ENCODE data around the gene MACROH2A2.
A peak's percentile ranks its signal among the peaks of the same experiment; 100 is the strongest.

Gene MACROH2A2

GRCh38 chr10:70084189-70084588 lies 31.5 kb downstream of the MACROH2A2 start:
- H3K4me3 ChIP-seq (ENCODE audit: low read depth, low read length), result no peak overlapping the region
- TF ChIP-seq MAX (IDR thresholded peaks at IDR 0.05; ENCODE audit: low read depth, low read length), result no peak
- peak; percentile 16 for DNase-seq (ENCODE audit: low read depth)

DNA sequence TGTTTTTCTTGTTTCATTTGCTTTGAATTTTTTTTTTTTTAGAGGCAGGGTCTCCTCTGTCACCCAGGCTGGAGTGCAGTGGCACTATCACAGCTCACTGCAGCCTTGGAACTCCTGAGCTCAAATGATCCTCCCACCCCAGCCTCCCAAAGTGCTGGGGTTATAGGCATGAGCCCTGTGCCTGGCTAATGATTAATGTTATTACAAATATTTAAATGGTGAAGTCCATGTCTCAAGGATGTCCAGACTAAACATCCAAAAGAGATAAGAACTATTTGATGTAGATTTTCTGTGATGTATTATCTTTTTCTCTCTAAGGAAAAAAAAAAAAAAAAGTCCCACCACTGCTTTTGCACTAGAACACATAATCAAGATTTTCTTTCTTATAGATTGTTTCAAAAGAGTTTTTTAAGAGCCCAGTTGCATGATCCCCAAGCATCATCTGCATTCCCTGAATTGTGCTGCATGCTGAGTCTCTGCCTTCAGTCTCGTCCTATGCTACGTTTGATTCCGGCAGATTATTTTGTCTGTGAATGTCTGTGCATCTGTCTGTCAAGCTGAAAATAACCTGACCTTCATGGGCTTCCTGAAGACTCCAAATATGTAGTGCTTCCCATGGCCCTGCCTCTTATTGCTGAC lies 33.4 kb downstream of the MACROH2A2 start:
- no peak for TF ChIP-seq MYC (IDR thresholded peaks at IDR 0.05; ENCODE audit: low read depth, low read length)
- TF ChIP-seq CTCF (IDR thresholded peaks at IDR 0.05; ENCODE audit: low read depth, low read length), result no peak
- TF ChIP-seq MAX (IDR thresholded peaks at IDR 0.05; ENCODE audit: low read depth, low read length), result no peak
- no peak for TF ChIP-seq POLR2A (IDR thresholded peaks at IDR 0.05; ENCODE audit: extremely low read depth, insufficient read length)
- no peak for DNase-seq (ENCODE audit: low read depth)
- H3K4me3 ChIP-seq (ENCODE audit: low read depth, low read length), result no peak overlapping the region

DNA sequence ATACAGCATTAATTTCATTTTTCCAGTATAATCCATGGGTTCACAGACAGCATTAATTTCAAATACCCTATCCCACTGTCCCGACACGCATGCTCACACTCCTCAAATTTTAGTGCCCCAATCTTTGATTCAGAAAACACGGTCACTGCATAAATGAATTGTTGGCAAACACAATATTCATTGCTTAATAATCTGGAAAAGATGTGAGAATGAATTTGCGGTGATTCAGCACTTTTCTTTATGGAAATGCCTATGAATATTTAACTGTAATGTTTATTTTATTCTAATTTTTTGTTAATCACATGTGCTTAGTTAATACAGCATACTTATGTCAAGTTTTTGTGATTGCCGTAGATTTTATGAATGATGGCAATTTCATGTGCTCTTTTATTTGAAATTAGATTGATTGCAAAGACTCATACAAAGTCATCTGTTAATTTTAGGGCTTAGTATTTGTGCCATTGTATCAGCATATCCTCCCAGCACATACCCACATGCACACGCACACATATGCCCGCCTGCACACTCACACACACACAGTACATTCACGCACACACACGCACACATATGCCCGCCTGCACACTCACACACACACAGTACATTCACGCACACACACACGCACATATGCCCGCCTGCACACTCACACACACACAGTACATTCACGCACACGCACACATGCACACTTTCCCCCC lies 35.1 kb downstream of the MACROH2A2 start:
- TF ChIP-seq POLR2A (IDR thresholded peaks at IDR 0.05; ENCODE audit: extremely low read depth, insufficient read length) (no peak), MYC (IDR thresholded peaks at IDR 0.05; ENCODE audit: low read depth, low read length) (no peak), MAX (IDR thresholded peaks at IDR 0.05; ENCODE audit: low read depth, low read length) (no peak), CTCF (IDR thresholded peaks at IDR 0.05; ENCODE audit: low read depth, low read length) (no peak)
- DNase-seq (ENCODE audit: low read depth), result no peak

DNA sequence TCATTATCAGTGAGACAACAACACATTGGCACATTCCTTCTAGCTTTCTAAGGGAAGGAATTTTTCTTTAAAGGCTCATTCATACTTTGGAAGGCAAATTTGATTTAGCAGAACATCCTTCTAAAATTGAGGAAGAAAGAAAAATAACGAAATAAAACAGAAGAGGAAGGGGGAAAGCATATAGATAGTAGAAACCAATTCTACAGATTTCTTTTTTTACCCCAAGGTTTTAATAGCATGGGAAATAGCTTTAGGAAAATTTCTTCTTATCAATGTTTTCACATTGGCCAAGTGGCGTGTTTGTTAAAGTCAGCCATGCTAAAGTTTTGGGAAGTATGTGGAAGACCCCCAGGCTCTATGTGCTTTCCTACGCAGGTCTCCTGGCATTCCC lies 35.7 kb downstream of the MACROH2A2 start:
- no peak for DNase-seq (ENCODE audit: low read depth)
- TF ChIP-seq MYC (IDR thresholded peaks at IDR 0.05; ENCODE audit: low read depth, low read length), result no peak
- TF ChIP-seq MAX (IDR thresholded peaks at IDR 0.05; ENCODE audit: low read depth, low read length), result no peak
- TF ChIP-seq CTCF (IDR thresholded peaks at IDR 0.05; ENCODE audit: low read depth, low read length), result no peak
- no peak for TF ChIP-seq POLR2A (IDR thresholded peaks at IDR 0.05; ENCODE audit: extremely low read depth, insufficient read length)

More for the DNA sequence above, 35.1 kb downstream of the MACROH2A2 start:
- H3K4me3 ChIP-seq (ENCODE audit: low read depth, low read length), result no peak overlapping the region

GRCh38 chr10:70090013-70090412 lies 37.4 kb downstream of the MACROH2A2 start:
- TF ChIP-seq POLR2A (IDR thresholded peaks at IDR 0.05; ENCODE audit: extremely low read depth, insufficient read length) (no peak), MYC (IDR thresholded peaks at IDR 0.05; ENCODE audit: low read depth, low read length) (no peak), CTCF (IDR thresholded peaks at IDR 0.05; ENCODE audit: low read depth, low read length) (no peak), MAX (IDR thresholded peaks at IDR 0.05; ENCODE audit: low read depth, low read length) (no peak)
- DNase-seq (ENCODE audit: low read depth), result no peak
- H3K4me3 ChIP-seq (ENCODE audit: low read depth, low read length), result no peak overlapping the region

More for the DNA sequence above, 35.7 kb downstream of the MACROH2A2 start:
- no peak overlapping the region for H3K4me3 ChIP-seq (ENCODE audit: low read depth, low read length)

GRCh38 chr10:70090951-70091350 lies 38.3 kb downstream of the MACROH2A2 start:
- TF ChIP-seq MAX (IDR thresholded peaks at IDR 0.05; ENCODE audit: low read depth, low read length), result no peak
- no peak for TF ChIP-seq POLR2A (IDR thresholded peaks at IDR 0.05; ENCODE audit: extremely low read depth, insufficient read length)
- no peak for TF ChIP-seq MYC (IDR thresholded peaks at IDR 0.05; ENCODE audit: low read depth, low read length)
- TF ChIP-seq CTCF (IDR thresholded peaks at IDR 0.05; ENCODE audit: low read depth, low read length), result no peak
- DNase-seq (ENCODE audit: low read depth), result no peak
- H3K4me3 ChIP-seq (ENCODE audit: low read depth, low read length), result no peak overlapping the region
